Adipose tissue (tissue), 3 donors: Measurements from ENCODE around the gene SASS6. TPM values are rescaled to one million over a fixed set of nuclear protein-coding genes. Genes with fewer than 3 reads are reported as not detected.
"Not testable (repeated sequence)": the region's sequence is repeated elsewhere in the genome, so short reads cannot be mapped to it uniquely, and the experiment has no call there.

ENCODE experiments used
- H3K27ac ChIP-seq: one replicate; pipeline ENCODE4 v1.5.1; 2013; ENCODE audit warnings: low read depth, low read length
- WGBS, 3 donors: extraction: QIAGEN DNeasy Blood & Tissue Kit; methylation state at CpG; one replicate each; pipeline ENCODE4 v1.1.7; 2013; 5-methylcytosine and 5-hydroxymethylcytosine counted together
- polyA plus RNA-seq, 3 donors: library from polyadenylated mRNA; stranded (reverse); fragments of 200-250 nt; gene quantifications; one replicate each; pipeline ENCODE4 v1.2.3, GENCODE V29; 2013
- donor health status: healthy with polysubstance abuse.
- donor health status: Bipolar disorder and iron deficiency.
- donor health status: healthy.

The SASS6 gene
- polyA plus RNA-seq, 3 donors, result 0.62 to 2.0 (median 0.94) TPM

DNA sequence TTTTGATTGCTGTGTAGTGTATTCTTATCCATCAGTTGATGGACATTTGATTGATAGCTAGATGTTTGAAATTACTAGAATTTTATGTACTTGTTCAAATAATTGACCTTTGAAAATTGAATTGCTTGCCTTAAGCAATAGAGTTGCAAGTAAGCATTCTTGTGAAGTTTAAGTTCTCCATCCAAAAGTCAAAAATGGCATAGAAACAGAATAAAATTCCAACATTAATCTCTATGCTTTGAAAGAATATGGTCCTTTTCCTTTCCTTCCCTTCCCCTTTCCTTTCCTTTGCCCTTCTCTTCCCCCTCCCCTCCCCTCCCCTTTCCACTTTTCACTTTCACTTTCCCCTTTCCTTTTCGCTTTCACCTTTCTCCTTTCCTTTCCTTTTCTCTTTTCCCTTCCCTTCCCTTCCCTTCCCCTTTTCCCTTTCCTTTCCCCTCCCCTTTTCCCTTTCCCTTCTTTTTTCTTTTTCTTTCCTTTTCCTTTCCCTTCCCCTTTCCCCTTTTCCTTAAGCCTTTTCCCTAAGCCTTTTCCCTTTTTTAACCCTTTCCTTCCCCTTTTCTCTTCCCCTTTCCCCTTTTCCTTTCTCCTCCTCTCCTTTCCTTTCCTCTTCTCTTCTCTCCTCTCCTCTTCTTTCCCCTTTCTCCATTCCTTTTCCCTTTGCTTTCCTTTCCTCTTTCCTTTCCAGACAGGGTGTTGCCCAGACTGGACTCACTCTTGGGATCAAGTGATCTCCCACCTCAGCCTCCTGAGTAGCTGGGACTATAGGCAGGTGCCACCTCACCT is 67.4 kb downstream of the SASS6 start:
- no peak overlapping the region for H3K27ac ChIP-seq
- WGBS, 3 donors, result 74 to 100% (median 85%) methylated on average over 1 of the region's 1 CpG

DNA sequence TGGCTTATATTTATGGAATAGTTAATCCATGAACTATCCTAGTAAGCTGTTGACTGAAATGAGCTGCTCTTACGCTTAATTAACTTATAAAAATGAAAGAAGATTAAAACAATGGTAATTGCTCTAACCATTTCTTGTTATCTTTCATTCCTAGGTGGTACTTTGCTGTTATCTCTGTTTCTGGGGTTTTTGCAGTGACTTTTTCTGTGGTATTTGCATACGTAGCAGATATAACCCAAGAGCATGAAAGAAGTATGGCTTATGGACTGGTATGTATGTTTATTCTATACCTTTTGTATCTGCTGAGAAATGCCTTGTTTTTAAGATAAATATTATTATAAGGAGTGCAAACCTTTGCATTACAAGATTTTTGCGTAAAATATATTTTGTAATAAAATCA is 71.0 kb downstream of the SASS6 start:
- H3K27ac ChIP-seq, result no peak overlapping the region
- 93 to 98% (median 97%) methylated on average over 3 of the region's 3 CpGs for WGBS, 3 donors

- WGBS, 3 donors, result 87 to 96% (median 92%) methylated on average over 4 of the region's 4 CpGs
Measured at GRCh38 chr1:100053727-100054126, 79.0 kb downstream of the SASS6 start.

DNA sequence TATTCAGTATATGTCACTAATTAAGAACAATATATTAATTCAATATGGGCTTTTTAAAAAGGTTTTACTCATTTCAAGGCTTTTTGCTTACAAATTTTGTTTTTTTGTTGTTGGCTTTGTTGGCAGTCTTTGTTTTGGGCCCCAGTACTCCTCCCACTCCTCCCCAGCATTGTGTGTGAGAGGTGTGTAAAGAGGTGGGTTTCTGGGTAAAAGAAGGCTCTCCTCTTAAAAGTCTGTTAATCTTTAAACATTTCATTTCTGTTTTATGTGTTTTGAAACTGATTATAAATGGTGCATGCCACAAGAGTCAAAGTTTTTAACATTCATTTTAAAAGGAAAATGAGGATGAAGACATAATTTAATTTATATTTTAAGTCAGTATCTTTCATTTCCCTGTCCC is 79.6 kb downstream of the SASS6 start:
- no peak overlapping the region for H3K27ac ChIP-seq

More at GRCh38 chr1:100053727-100054126, 79.0 kb downstream of the SASS6 start:
- no peak overlapping the region for H3K27ac ChIP-seq

- H3K27ac ChIP-seq, result no peak overlapping the region
- 45 to 78% (median 73%) methylated on average over 1 of the region's 1 CpG for WGBS, 3 donors
Measured at GRCh38 chr1:100051893-100052292, 80.8 kb downstream of the SASS6 start.

- H3K27ac ChIP-seq, result no peak overlapping the region
- 52 to 86% (median 56%) methylated on average over 4 of the region's 4 CpGs for WGBS, 3 donors
Measured at GRCh38 chr1:100051401-100051800, 81.3 kb downstream of the SASS6 start.

GRCh38 chr1:100050139-100050538 is 82.6 kb downstream of the SASS6 start:
- WGBS, 3 donors, result 81 to 89% (median 82%) methylated on average over 4 of the region's 4 CpGs
- no peak overlapping the region for H3K27ac ChIP-seq

- H3K27ac ChIP-seq, result not testable (repeated sequence)
- 63 to 97% (median 75%) methylated on average over 11 of the region's 11 CpGs for WGBS, 3 donors
Measured at GRCh38 chr1:100047235-100047708, 85.5 kb downstream of the SASS6 start.

GRCh38 chr1:100045206-100045605 is 87.5 kb downstream of the SASS6 start:
- H3K27ac ChIP-seq, result no peak overlapping the region
- WGBS, 3 donors, result 74 to 91% (median 91%) methylated on average over 5 of the region's 5 CpGs

GRCh38 chr1:100039591-100039990 is 93.1 kb downstream of the SASS6 start:
- 10 to 20% (median 12%) methylated on average over 2 of the region's 2 CpGs for WGBS, 3 donors
- no peak overlapping the region for H3K27ac ChIP-seq

- peak overlapping the region; percentile 99 for H3K27ac ChIP-seq
- 0% methylated on average over 30 to 37 of the region's 37 CpGs for WGBS, 3 donors
Measured at GRCh38 chr1:100038660-100039287, 94.0 kb downstream of the SASS6 start.

- peak overlapping the region; percentile 99 for H3K27ac ChIP-seq
- WGBS, 3 donors, result 0 to 1% (median 0%) methylated on average over 58 to 87 of the region's 87 CpGs
Measured at GRCh38 chr1:100037927-100038659, 94.6 kb downstream of the SASS6 start.

DNA sequence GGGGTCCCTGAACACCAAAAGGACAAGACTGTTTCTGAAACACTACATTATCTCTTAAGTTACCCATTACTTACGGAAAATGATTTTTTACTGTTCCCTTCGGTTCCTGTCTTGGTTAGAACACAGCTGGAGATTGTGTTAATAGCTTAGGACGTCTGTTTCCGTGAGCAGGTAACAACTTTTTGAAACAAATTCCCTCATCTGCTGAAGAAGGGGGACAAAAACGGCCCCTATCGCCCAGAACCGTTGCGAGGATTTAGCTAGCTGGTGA is 95.1 kb downstream of the SASS6 start:
- WGBS, 3 donors, result 0 to 1% (median 1%) methylated on average over 8 of the region's 8 CpGs

GRCh38 chr1:100036718-100037655 is 95.7 kb downstream of the SASS6 start:
- WGBS, 3 donors, result 22 to 27% (median 22%) methylated on average over 11 of the region's 11 CpGs
- H3K27ac ChIP-seq, result no peak overlapping the region

More for the DNA sequence above, 95.1 kb downstream of the SASS6 start:
- peak overlapping the region; percentile 99 for H3K27ac ChIP-seq

DNA sequence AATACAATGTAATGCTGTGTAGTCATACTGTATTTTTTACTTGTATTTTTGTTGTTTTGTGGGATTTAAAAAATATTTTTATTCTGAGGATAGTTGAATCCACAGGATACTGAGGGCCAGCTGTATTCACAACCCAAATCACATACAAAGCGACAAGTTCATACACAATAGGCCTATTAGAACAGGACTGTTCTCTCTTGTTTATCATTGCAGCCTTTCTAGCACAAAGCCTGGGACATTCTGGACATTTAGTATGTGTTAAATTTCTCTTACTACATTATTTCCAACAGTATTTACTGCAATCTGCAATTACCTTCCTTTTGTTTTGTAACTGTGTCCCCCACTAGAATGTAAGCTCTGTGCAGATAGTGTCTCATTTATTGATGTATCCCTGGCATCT is 97.5 kb downstream of the SASS6 start:
- no peak overlapping the region for H3K27ac ChIP-seq
- 93 to 99% (median 94%) methylated on average over 1 of the region's 1 CpG for WGBS, 3 donors

DNA sequence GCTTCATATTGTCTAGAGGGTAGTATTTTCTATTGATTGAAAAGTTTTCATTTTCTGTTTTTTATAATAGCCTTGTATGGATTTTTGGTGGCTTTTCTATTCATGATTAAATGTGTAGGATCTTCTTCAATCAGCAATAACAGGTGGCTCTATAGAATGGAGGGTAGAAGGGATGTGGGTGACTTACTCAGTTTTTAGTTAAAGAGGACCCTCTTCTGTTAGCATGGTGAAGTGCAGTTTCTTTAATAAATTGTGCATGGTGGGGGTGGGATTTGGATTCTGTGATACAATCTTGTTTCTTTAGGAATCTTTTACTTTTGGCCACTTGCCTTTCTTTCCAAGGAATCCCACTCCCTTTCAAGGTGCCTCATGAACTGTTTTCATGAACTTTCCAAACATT is 98.3 kb downstream of the SASS6 start:
- no peak overlapping the region for H3K27ac ChIP-seq
